DND-41 (cell line): ENCODE results near the gene RSL24D1.

Experiments used
- ATAC-seq: fragments of 200-7000 bp; cut with Tn5 transposase; 3 replicates; pipeline ENCODE4 v1.9.1; 2021; ENCODE audit warnings: low read depth; ENCODE audit not compliant: insufficient read depth
- DNase-seq: peaks from one replicate; pipeline ENCODE4 v3.0.0-alpha.2; 2020
- H2AFZ ChIP-seq: 2 replicates; pipeline ENCODE4 v1.6.0; 2012; ENCODE audit warnings: low read depth, low read length
- H3K27ac ChIP-seq: 2 replicates; pipeline ENCODE4 v1.5.1; 2012; ENCODE audit warnings: low read length, inconsistent platforms
- H3K27me3 ChIP-seq: fragments of 200-600 bp; sonication (generic); 2 replicates; pipeline ENCODE4 v1.6.0; 2012; ENCODE audit warnings: low read length, mild to moderate bottlenecking, inconsistent platforms; ENCODE audit not compliant: insufficient read depth, poor library complexity
- H3K36me3 ChIP-seq: 2 replicates; pipeline ENCODE4 v1.5.1; 2012; ENCODE audit warnings: low read length, inconsistent platforms; ENCODE audit not compliant: insufficient read depth
- H3K4me1 ChIP-seq: 2 replicates; pipeline ENCODE4 v1.5.1; 2012; ENCODE audit warnings: mild to moderate bottlenecking, low read length; ENCODE audit not compliant: insufficient read depth
- H3K4me2 ChIP-seq: 2 replicates; pipeline ENCODE4 v1.6.0; 2012; ENCODE audit warnings: mild to moderate bottlenecking, moderate library complexity, low read length, inconsistent platforms; ENCODE audit not compliant: insufficient read depth
- H3K4me3 ChIP-seq, 2 experiments: fragments of 200-600 bp in 1 of 2; shearing (Covaris generic) in 1 of 2; 2 replicates each; pipeline ENCODE4 v1.5.1; 2012 to 2016; ENCODE audit warnings: inconsistent platforms in 2 of 2, low read length in 2 of 2, mild to moderate bottlenecking in 2 of 2, low read depth in 1 of 2, moderate library complexity in 1 of 2
- H3K79me2 ChIP-seq: 2 replicates; pipeline ENCODE4 v1.6.0; 2012; ENCODE audit warnings: low read length, inconsistent platforms; ENCODE audit not compliant: insufficient read depth
- H3K9ac ChIP-seq: 2 replicates; pipeline ENCODE4 v1.6.0; 2012; ENCODE audit warnings: low read depth, mild to moderate bottlenecking, inconsistent platforms, low read length, moderate library complexity
- H3K9me3 ChIP-seq: 2 replicates; pipeline ENCODE4 v1.5.1; 2012; ENCODE audit warnings: low read length, moderate library complexity, mild to moderate bottlenecking, inconsistent platforms; ENCODE audit not compliant: insufficient read depth, severe bottlenecking
- H4K20me1 ChIP-seq: 2 replicates; pipeline ENCODE4 v1.6.0; 2012; ENCODE audit warnings: low read length; ENCODE audit not compliant: insufficient read depth
- EZH2 ChIP-seq: IDR thresholded peaks from 3 replicates; pipeline ENCODE4 v1.6.1; 2012; ENCODE audit warnings: borderline replicate concordance, low read depth, mild to moderate bottlenecking, moderate library complexity, low read length, inconsistent platforms; ENCODE audit not compliant: severe bottlenecking
- TF ChIP-seq, protein P1 (sequence below): IDR thresholded peaks from 2 replicates; pipeline ENCODE4 v1.5.1; 2012; ENCODE audit warnings: borderline replicate concordance, low read length, moderate library complexity, mild to moderate bottlenecking; ENCODE audit not compliant: poor library complexity, severe bottlenecking; ENCODE audit errors: extremely low read depth

RSL24D1 gene

GRCh38 chr15:55196458-55197361 is at the start of gene RSL24D1:
TSS of gene RSL24D1 (minus strand) at chr15:55196941. CDS start at chr15:55196890, 51 bp downstream.
- Histone ChIP-seq H3K27me3 (no peaks in the 10 kb centered on the region), H3K4me3 (peak within 1 kb of the TSS; percentile 70 to 79), H3K79me2 (peaks cover 57% of the 10 kb centered on the region), H3K4me2 (peak within 1 kb of the TSS; percentile 88), H3K4me1 (peaks cover 39% of the 10 kb centered on the region), H2AFZ (peak within 1 kb of the TSS; percentile 86), H4K20me1 (peaks cover 40% of the 10 kb centered on the region), H3K9me3 (no peaks in the 10 kb centered on the region), H3K36me3 (peaks cover 35% of the 10 kb centered on the region), H3K27ac (peak within 1 kb of the TSS; percentile 92), H3K9ac (peak within 1 kb of the TSS; percentile 79)
- ATAC-seq (peak; percentile 98), DNase-seq (peak; percentile 95)
- no peak for TF ChIP-seq EZH2
- TF ChIP-seq, protein P1, sequence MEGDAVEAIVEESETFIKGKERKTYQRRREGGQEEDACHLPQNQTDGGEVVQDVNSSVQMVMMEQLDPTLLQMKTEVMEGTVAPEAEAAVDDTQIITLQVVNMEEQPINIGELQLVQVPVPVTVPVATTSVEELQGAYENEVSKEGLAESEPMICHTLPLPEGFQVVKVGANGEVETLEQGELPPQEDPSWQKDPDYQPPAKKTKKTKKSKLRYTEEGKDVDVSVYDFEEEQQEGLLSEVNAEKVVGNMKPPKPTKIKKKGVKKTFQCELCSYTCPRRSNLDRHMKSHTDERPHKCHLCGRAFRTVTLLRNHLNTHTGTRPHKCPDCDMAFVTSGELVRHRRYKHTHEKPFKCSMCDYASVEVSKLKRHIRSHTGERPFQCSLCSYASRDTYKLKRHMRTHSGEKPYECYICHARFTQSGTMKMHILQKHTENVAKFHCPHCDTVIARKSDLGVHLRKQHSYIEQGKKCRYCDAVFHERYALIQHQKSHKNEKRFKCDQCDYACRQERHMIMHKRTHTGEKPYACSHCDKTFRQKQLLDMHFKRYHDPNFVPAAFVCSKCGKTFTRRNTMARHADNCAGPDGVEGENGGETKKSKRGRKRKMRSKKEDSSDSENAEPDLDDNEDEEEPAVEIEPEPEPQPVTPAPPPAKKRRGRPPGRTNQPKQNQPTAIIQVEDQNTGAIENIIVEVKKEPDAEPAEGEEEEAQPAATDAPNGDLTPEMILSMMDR: peak; percentile 61

DNA sequence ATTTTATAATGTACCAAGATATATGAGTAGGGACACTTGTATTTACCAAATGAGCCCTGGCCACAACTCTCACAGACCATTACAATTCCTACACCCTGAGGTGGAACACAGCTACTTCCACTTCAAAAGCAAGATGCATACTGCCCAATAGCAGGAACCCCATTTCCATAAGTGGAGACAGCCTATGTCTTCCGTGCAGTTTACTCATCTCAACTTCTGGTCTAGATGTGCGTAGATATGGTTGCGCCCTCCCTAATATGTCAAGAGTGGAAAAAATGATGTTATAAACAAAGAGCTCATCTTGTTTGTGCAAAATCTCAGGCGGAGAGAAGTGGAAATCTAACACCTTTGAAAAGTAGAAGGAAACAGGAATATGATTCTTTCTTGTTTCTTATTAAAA is 48.3 kb upstream of the RSL24D1 start:
- no peak overlapping the region for H3K4me3 ChIP-seq
- H2AFZ ChIP-seq: no peak overlapping the region
- DNase-seq (no peak), ATAC-seq (no peak)
- no peak overlapping the region for H3K9ac ChIP-seq
- H3K36me3 ChIP-seq: no peaks in the 10 kb centered on the region
- H4K20me1 ChIP-seq: no peaks in the 10 kb centered on the region
- TF ChIP-seq, protein P1: no peak
- no peak for TF ChIP-seq EZH2
- no peak overlapping the region for H3K4me2 ChIP-seq
- H3K79me2 ChIP-seq: no peaks in the 10 kb centered on the region
- no peak overlapping the region for H3K27ac ChIP-seq
- H3K27me3 ChIP-seq: no peaks in the 10 kb centered on the region
- no peaks in the 10 kb centered on the region for H3K4me1 ChIP-seq
- no peaks in the 10 kb centered on the region for H3K9me3 ChIP-seq

GRCh38 chr15:55241891-55242290 is 45.1 kb upstream of the RSL24D1 start:
- TF ChIP-seq EZH2: no peak
- TF ChIP-seq, protein P1: no peak
- no peaks in the 10 kb centered on the region for H3K27me3 ChIP-seq
- H3K9me3 ChIP-seq: no peaks in the 10 kb centered on the region
- H3K4me1 ChIP-seq: no peaks in the 10 kb centered on the region
- ATAC-seq (no peak), DNase-seq (no peak)
- H3K4me3 ChIP-seq: no peak overlapping the region
- H2AFZ ChIP-seq: no peak overlapping the region
- H4K20me1 ChIP-seq: no peaks in the 10 kb centered on the region
- no peak overlapping the region for H3K9ac ChIP-seq
- no peak overlapping the region for H3K4me2 ChIP-seq
- H3K79me2 ChIP-seq: no peaks in the 10 kb centered on the region
- H3K27ac ChIP-seq: no peak overlapping the region
- H3K36me3 ChIP-seq: no peaks in the 10 kb centered on the region
